ENCODE data around the gene C4orf50. TPM values are rescaled to one million over a fixed set of nuclear protein-coding genes. Genes with fewer than 3 reads are reported as not detected.
A peak's percentile ranks its signal among the peaks of the same experiment; 100 is the strongest.

Gene C4orf50
- polyA plus RNA-seq, 2 donors = under 0.01 to 0.02 TPM

- 59 to 67% methylated on average over 4 of the region's 4 CpGs for WGBS, 2 donors
- H3K27me3 ChIP-seq (ENCODE audit: control insufficient read depth in 1 of 2, insufficient read depth in 2 of 2, low read length in 2 of 2) = peaks cover 7 to 23% of the 10 kb centered on the region in 2 donors
- H3K27ac ChIP-seq (ENCODE audit: low read depth in 2 of 2, low read length in 1 of 2) = no peak overlapping the region
- H3K4me3 ChIP-seq (ENCODE audit: low read depth in 1 of 2, low read length in 2 of 2) = no peak overlapping the region
- no peaks in the 10 kb centered on the region for H3K36me3 ChIP-seq (ENCODE audit: control insufficient read depth in 2 of 2, insufficient read depth in 2 of 2, low read length in 1 of 2)
- H3K4me1 ChIP-seq (ENCODE audit: control insufficient read depth in 2 of 2, insufficient read depth in 2 of 2, low read length in 1 of 2) = peaks cover 5% of the 10 kb centered on the region in 2 donors
- peaks cover 7 to 8% of the 10 kb centered on the region in 2 donors for H3K9me3 ChIP-seq (ENCODE audit: control insufficient read depth in 2 of 2, insufficient read depth in 1 of 2, low read depth in 1 of 2, low read length in 1 of 2)
These were observed 122.9 kb downstream of the C4orf50 start for GRCh38 chr4:5895287-5895686.

DNA sequence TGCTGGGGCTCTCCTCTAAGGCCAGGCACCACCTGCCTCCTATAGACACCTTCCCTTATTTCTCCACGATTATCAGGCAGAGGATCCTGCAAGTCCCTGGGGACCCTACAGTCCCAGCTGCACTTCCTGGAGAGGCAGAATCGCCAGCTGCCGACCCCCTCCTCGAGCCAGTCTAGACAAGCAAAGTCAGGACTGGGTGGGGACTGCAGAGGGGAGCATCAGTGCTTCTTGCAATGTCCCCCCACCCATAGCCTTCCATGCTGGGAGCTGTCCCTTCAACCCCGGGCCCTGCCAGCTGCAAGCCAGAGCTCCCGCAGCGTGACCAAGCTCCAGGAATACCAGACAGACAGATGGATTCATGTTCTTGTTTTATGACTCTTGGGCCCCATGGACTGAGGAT, 124.0 kb downstream of the C4orf50 start:
- H3K36me3 ChIP-seq (ENCODE audit: control insufficient read depth in 2 of 2, insufficient read depth in 2 of 2, low read length in 1 of 2) = no peaks in the 10 kb centered on the region
- no peak overlapping the region for H3K4me3 ChIP-seq (ENCODE audit: low read depth in 1 of 2, low read length in 2 of 2)
- H3K4me1 ChIP-seq (ENCODE audit: control insufficient read depth in 2 of 2, insufficient read depth in 2 of 2, low read length in 1 of 2) = peaks cover 5% of the 10 kb centered on the region in 2 donors
- peaks cover 7 to 8% of the 10 kb centered on the region in 2 donors for H3K9me3 ChIP-seq (ENCODE audit: control insufficient read depth in 2 of 2, insufficient read depth in 1 of 2, low read depth in 1 of 2, low read length in 1 of 2)
- no peak overlapping the region for H3K27ac ChIP-seq (ENCODE audit: low read depth in 2 of 2, low read length in 1 of 2)
- WGBS, 2 donors = 32 to 40% methylated on average over 7 of the region's 7 CpGs
- H3K27me3 ChIP-seq (ENCODE audit: control insufficient read depth in 1 of 2, insufficient read depth in 2 of 2, low read length in 2 of 2) = peaks cover 7 to 27% of the 10 kb centered on the region in 2 donors

DNA sequence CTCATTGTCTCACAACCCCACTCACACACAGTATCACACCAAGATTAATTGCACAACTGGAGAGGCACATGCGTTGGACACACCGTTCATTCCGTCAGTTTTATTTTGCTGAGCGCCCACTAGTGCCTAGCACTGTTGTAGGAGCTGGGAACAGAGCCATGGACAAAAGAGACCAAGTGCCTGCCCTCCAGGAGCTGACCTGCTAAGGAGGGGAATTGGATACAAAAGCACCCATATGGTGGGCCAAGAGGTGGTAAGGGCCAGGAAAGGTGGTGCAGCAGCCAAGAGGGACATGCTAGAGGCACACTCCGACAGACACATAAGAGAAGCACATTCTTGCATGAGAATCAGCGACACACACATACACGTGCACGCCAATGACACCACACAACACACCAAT, 124.6 kb downstream of the C4orf50 start:
- WGBS, 2 donors = 61 to 65% methylated on average over 8 of the region's 8 CpGs
- Histone ChIP-seq H3K4me1 (ENCODE audit: control insufficient read depth in 2 of 2, insufficient read depth in 2 of 2, low read length in 1 of 2) (peaks cover 5% of the 10 kb centered on the region in 2 donors), H3K4me3 (ENCODE audit: low read depth in 1 of 2, low read length in 2 of 2) (no peak overlapping the region)

GRCh38 chr4:5893004-5893580, 125.1 kb downstream of the C4orf50 start, which contains the start of gene CRMP1:
CRMP1 (minus strand) TSS chr4:5893086; CDS start chr4:5892969, 117 bp downstream.
- Histone ChIP-seq H3K27ac (ENCODE audit: low read depth in 2 of 2, low read length in 1 of 2) (no peak within 1 kb of the TSS), H3K4me1 (ENCODE audit: control insufficient read depth in 2 of 2, insufficient read depth in 2 of 2, low read length in 1 of 2) (peaks cover 5% of the 10 kb centered on the region in 2 donors), H3K27me3 (ENCODE audit: control insufficient read depth in 1 of 2, insufficient read depth in 2 of 2, low read length in 2 of 2) (peaks cover 7 to 32% of the 10 kb centered on the region in 2 donors), H3K4me3 (ENCODE audit: low read depth in 1 of 2, low read length in 2 of 2) (peak within 1 kb of the TSS in 1 of 2 donors; percentile 26), H3K9me3 (ENCODE audit: control insufficient read depth in 2 of 2, insufficient read depth in 1 of 2, low read depth in 1 of 2, low read length in 1 of 2) (peaks cover 7 to 8% of the 10 kb centered on the region in 2 donors), H3K36me3 (ENCODE audit: control insufficient read depth in 2 of 2, insufficient read depth in 2 of 2, low read length in 1 of 2) (no peaks in the 10 kb centered on the region)
- WGBS, 2 donors = 4 to 5% methylated on average over 22 to 67 of the region's 67 CpGs

More for the DNA sequence above, 124.6 kb downstream of the C4orf50 start:
- H3K27me3 ChIP-seq (ENCODE audit: control insufficient read depth in 1 of 2, insufficient read depth in 2 of 2, low read length in 2 of 2) = peaks cover 7 to 29% of the 10 kb centered on the region in 2 donors
- H3K36me3 ChIP-seq (ENCODE audit: control insufficient read depth in 2 of 2, insufficient read depth in 2 of 2, low read length in 1 of 2) = no peaks in the 10 kb centered on the region
- H3K9me3 ChIP-seq (ENCODE audit: control insufficient read depth in 2 of 2, insufficient read depth in 1 of 2, low read depth in 1 of 2, low read length in 1 of 2) = peaks cover 7 to 8% of the 10 kb centered on the region in 2 donors
- H3K27ac ChIP-seq (ENCODE audit: low read depth in 2 of 2, low read length in 1 of 2) = no peak overlapping the region

DNA sequence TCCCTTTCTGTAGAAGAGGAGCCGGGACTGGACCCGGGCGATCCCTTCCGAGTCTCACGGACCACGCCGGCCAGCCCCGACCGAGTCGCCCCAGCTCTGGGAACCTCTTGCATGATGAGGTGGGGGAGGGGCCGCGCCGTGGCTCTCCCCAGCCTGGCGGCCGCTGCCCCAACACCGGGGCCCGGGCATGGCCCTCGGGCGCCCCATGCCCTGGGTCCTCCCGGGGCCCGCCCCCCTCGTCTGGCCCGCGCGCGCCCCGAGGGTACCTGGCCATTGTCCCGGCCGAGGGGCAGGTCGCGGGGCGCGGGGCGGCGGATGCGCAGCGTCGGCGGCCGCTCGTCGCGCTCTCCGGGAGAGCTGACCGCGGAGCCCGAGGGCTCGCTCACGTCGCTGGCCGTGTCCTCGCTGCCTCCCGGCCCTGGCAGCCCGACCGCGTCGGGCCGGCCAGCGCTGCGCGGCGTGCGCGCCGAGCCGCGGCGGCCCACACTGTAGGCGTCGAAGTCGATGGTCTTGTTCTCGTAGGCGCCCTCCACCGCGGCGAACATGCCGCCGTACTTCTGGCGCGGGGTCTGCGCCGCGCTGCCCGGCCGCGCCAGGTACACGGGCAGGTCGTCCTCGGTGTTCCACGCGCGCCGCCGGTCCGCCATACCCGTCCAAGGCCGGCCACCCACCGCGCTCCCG, 125.8 kb downstream of the C4orf50 start:
- Histone ChIP-seq H3K4me3 (ENCODE audit: low read depth in 1 of 2, low read length in 2 of 2) (peak overlapping the region in 1 of 2 donors; percentile 26), H3K36me3 (ENCODE audit: control insufficient read depth in 2 of 2, insufficient read depth in 2 of 2, low read length in 1 of 2) (no peaks in the 10 kb centered on the region), H3K27ac (ENCODE audit: low read depth in 2 of 2, low read length in 1 of 2) (no peak overlapping the region), H3K4me1 (ENCODE audit: control insufficient read depth in 2 of 2, insufficient read depth in 2 of 2, low read length in 1 of 2) (peaks cover 5 to 7% of the 10 kb centered on the region in 2 donors), H3K27me3 (ENCODE audit: control insufficient read depth in 1 of 2, insufficient read depth in 2 of 2, low read length in 2 of 2) (peaks cover 7 to 33% of the 10 kb centered on the region in 2 donors), H3K9me3 (ENCODE audit: control insufficient read depth in 2 of 2, insufficient read depth in 1 of 2, low read depth in 1 of 2, low read length in 1 of 2) (peaks cover 5 to 7% of the 10 kb centered on the region in 2 donors)
- 5 to 6% methylated on average over 46 to 100 of the region's 100 CpGs for WGBS, 2 donors

DNA sequence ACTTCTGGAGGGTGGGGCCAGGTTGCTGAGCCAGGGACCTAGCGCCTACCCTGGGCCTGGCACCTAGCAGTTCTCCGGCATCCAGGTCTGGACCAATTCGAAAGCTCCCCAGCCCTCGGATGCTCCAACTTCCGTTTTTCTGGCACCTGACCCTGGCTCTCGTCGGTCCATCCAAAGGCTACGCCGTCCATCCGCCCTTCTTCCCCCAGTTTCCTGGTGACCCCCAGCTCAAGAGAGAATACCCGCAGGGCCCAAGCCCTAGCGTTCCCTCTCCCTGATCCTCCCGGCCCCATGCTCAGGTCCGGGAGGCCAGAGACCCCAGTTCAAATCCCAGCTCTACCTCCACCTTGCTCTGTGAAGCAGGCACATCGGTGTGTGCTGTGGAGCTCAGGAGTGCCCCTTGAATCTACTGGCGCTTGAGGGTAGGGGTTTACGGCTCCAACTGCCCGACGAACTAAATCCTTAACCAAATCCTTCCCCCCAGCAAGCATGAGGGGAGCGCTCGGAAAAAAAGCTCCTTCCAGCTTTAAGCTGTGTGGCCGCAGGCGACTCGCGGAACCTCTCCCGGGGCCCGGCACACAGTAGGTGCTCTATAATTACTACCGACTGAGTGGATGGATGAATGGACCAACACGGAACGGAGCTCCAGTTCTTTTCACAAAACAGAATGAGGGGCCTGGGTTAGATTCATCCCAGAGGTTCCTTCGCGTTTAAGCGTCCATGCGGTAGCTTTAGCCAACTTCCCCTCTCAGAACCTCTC, 126.5 kb downstream of the C4orf50 start:
- peaks cover 7 to 35% of the 10 kb centered on the region in 2 donors for H3K27me3 ChIP-seq (ENCODE audit: control insufficient read depth in 1 of 2, insufficient read depth in 2 of 2, low read length in 2 of 2)
- H3K4me1 ChIP-seq (ENCODE audit: control insufficient read depth in 2 of 2, insufficient read depth in 2 of 2, low read length in 1 of 2) = peaks cover 9 to 10% of the 10 kb centered on the region in 2 donors

GRCh38 chr4:5890063-5890727, 128.0 kb downstream of the C4orf50 start:
- H3K9me3 ChIP-seq (ENCODE audit: control insufficient read depth in 2 of 2, insufficient read depth in 1 of 2, low read depth in 1 of 2, low read length in 1 of 2) = peaks cover 2 to 3% of the 10 kb centered on the region in 2 donors
- no peak overlapping the region for H3K27ac ChIP-seq (ENCODE audit: low read depth in 2 of 2, low read length in 1 of 2)
- H3K36me3 ChIP-seq (ENCODE audit: control insufficient read depth in 2 of 2, insufficient read depth in 2 of 2, low read length in 1 of 2) = no peaks in the 10 kb centered on the region
- no peak overlapping the region for H3K4me3 ChIP-seq (ENCODE audit: low read depth in 1 of 2, low read length in 2 of 2)
- peaks cover 9 to 10% of the 10 kb centered on the region in 2 donors for H3K4me1 ChIP-seq (ENCODE audit: control insufficient read depth in 2 of 2, insufficient read depth in 2 of 2, low read length in 1 of 2)
- H3K27me3 ChIP-seq (ENCODE audit: control insufficient read depth in 1 of 2, insufficient read depth in 2 of 2, low read length in 2 of 2) = peaks cover 7 to 35% of the 10 kb centered on the region in 2 donors
- WGBS, 2 donors = 2 to 4% methylated on average over 38 to 41 of the region's 41 CpGs

More for the DNA sequence above, 126.5 kb downstream of the C4orf50 start:
- WGBS, 2 donors = 17 to 19% methylated on average over 34 of the region's 34 CpGs
- H3K36me3 ChIP-seq (ENCODE audit: control insufficient read depth in 2 of 2, insufficient read depth in 2 of 2, low read length in 1 of 2) = no peaks in the 10 kb centered on the region
- peaks cover 2 to 3% of the 10 kb centered on the region in 2 donors for H3K9me3 ChIP-seq (ENCODE audit: control insufficient read depth in 2 of 2, insufficient read depth in 1 of 2, low read depth in 1 of 2, low read length in 1 of 2)
- no peak overlapping the region for H3K27ac ChIP-seq (ENCODE audit: low read depth in 2 of 2, low read length in 1 of 2)
- no peak overlapping the region for H3K4me3 ChIP-seq (ENCODE audit: low read depth in 1 of 2, low read length in 2 of 2)

- WGBS, 2 donors = 26 to 33% methylated on average over 8 of the region's 8 CpGs
- peaks cover 7 to 35% of the 10 kb centered on the region in 2 donors for H3K27me3 ChIP-seq (ENCODE audit: control insufficient read depth in 1 of 2, insufficient read depth in 2 of 2, low read length in 2 of 2)
- H3K36me3 ChIP-seq (ENCODE audit: control insufficient read depth in 2 of 2, insufficient read depth in 2 of 2, low read length in 1 of 2) = no peaks in the 10 kb centered on the region
- no peak overlapping the region for H3K27ac ChIP-seq (ENCODE audit: low read depth in 2 of 2, low read length in 1 of 2)
- H3K4me3 ChIP-seq (ENCODE audit: low read depth in 1 of 2, low read length in 2 of 2) = no peak overlapping the region
- H3K9me3 ChIP-seq (ENCODE audit: control insufficient read depth in 2 of 2, insufficient read depth in 1 of 2, low read depth in 1 of 2, low read length in 1 of 2) = peaks cover 2 to 3% of the 10 kb centered on the region in 2 donors
- H3K4me1 ChIP-seq (ENCODE audit: control insufficient read depth in 2 of 2, insufficient read depth in 2 of 2, low read length in 1 of 2) = peaks cover 9 to 10% of the 10 kb centered on the region in 2 donors
These were observed 129.1 kb downstream of the C4orf50 start for GRCh38 chr4:5889002-5889696.

Data from esophagus (tissue), 2 donors.